ENCODE measurements around the gene SREBF2.
A peak's percentile ranks its signal among the peaks of the same experiment; 100 is the strongest.

- TF ChIP-seq CTCF (conservative IDR thresholded peaks at IDR 0.05; ENCODE audit: low read depth, low read length) (peak; percentile 62), EZH2phosphoT487 (IDR thresholded peaks at IDR 0.05; ENCODE audit: borderline replicate concordance, low read length) (no peak)
Observed at GRCh38 chr22:41925783-41926460, 93.0 kb downstream of the SREBF2 start.

Data from PC-3 (cell line).